ENCODE measurements around the gene UTS2R.
"Not testable (repeated sequence)": the region's sequence is repeated elsewhere in the genome, so short reads cannot be mapped to it uniquely, and the experiment has no call there.

DNA sequence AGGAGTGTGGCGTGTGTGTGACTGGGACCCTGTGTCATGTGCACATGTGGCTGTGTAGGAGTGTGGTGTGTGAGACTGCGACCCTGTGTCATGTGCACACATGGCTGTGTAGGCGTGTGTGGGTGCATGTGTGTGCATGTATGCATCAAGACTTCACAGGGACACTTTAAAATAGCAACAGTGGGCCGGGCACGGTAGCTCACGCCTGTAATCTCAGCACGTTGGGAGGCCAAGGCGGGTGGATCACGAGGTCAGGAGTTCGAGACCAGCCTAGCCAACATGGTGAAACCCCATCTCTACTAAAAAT is 10.1 kb downstream of the UTS2R start:
- TF ChIP-seq, protein P1, sequence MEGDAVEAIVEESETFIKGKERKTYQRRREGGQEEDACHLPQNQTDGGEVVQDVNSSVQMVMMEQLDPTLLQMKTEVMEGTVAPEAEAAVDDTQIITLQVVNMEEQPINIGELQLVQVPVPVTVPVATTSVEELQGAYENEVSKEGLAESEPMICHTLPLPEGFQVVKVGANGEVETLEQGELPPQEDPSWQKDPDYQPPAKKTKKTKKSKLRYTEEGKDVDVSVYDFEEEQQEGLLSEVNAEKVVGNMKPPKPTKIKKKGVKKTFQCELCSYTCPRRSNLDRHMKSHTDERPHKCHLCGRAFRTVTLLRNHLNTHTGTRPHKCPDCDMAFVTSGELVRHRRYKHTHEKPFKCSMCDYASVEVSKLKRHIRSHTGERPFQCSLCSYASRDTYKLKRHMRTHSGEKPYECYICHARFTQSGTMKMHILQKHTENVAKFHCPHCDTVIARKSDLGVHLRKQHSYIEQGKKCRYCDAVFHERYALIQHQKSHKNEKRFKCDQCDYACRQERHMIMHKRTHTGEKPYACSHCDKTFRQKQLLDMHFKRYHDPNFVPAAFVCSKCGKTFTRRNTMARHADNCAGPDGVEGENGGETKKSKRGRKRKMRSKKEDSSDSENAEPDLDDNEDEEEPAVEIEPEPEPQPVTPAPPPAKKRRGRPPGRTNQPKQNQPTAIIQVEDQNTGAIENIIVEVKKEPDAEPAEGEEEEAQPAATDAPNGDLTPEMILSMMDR (tag by site-specific recombination; IDR thresholded peaks at IDR 0.05) = not testable (repeated sequence)
- not testable (repeated sequence) for TF ChIP-seq YY1 (tag by site-specific recombination; IDR thresholded peaks at IDR 0.05); ZNF391 (tag by site-specific recombination; IDR thresholded peaks at IDR 0.05; ENCODE audit: borderline replicate concordance, low read depth); ZNF449 (tag by site-specific recombination; IDR thresholded peaks at IDR 0.05); ZNF311 (tag by site-specific recombination; IDR thresholded peaks at IDR 0.05; ENCODE audit: borderline replicate concordance); ZNF114 (tag by site-specific recombination; IDR thresholded peaks at IDR 0.05); ZFP37 (tag by site-specific recombination; IDR thresholded peaks at IDR 0.05); KLF9 (tag by site-specific recombination; IDR thresholded peaks at IDR 0.05; ENCODE audit: low read depth); MYNN (tag by site-specific recombination; IDR thresholded peaks at IDR 0.05; ENCODE audit: borderline replicate concordance); ZNF580 (tag by site-specific recombination; IDR thresholded peaks at IDR 0.05)
- TF ChIP-seq, protein P2, sequence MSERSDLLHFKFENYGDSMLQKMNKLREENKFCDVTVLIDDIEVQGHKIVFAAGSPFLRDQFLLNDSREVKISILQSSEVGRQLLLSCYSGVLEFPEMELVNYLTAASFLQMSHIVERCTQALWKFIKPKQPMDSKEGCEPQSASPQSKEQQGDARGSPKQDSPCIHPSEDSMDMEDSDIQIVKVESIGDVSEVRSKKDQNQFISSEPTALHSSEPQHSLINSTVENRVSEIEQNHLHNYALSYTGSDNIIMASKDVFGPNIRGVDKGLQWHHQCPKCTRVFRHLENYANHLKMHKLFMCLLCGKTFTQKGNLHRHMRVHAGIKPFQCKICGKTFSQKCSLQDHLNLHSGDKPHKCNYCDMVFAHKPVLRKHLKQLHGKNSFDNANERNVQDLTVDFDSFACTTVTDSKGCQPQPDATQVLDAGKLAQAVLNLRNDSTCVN (tag by site-specific recombination; optimal IDR thresholded peaks at IDR 0.05) = not testable (repeated sequence)
